ENCODE results near the gene KRTAP5-1.
"Not testable (repeated sequence)": the region's sequence is repeated elsewhere in the genome, so short reads cannot be mapped to it uniquely, and the experiment has no call there.

Gene KRTAP5-1

DNA sequence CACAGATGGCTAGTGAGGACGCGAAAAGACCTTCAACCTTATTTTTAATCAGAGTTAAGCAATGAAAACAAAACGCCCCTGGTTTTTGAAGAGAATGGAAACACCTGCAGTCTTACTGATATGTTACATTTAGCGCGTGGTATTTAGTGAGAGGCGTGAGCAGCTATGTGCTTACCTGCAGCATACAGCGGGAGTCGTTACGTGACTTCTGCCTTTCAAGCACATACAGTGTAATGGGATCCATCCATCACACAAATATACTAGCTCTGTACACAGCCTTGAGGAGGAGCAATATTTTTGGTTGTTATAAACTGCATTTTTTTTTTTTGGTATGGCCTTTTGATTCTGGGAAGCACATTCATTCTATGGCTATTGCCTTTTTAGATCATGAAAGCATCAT, 7.5 kb upstream of the KRTAP5-1 start:
- DNase-seq (ENCODE audit: low read depth), result no peak
- TF ChIP-seq, protein P1, sequence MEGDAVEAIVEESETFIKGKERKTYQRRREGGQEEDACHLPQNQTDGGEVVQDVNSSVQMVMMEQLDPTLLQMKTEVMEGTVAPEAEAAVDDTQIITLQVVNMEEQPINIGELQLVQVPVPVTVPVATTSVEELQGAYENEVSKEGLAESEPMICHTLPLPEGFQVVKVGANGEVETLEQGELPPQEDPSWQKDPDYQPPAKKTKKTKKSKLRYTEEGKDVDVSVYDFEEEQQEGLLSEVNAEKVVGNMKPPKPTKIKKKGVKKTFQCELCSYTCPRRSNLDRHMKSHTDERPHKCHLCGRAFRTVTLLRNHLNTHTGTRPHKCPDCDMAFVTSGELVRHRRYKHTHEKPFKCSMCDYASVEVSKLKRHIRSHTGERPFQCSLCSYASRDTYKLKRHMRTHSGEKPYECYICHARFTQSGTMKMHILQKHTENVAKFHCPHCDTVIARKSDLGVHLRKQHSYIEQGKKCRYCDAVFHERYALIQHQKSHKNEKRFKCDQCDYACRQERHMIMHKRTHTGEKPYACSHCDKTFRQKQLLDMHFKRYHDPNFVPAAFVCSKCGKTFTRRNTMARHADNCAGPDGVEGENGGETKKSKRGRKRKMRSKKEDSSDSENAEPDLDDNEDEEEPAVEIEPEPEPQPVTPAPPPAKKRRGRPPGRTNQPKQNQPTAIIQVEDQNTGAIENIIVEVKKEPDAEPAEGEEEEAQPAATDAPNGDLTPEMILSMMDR (IDR thresholded peaks at IDR 0.05; ENCODE audit: low read depth, low read length), result no peak
- TF ChIP-seq MYC (IDR thresholded peaks at IDR 0.05; ENCODE audit: low read depth, low read length) (no peak), POLR2A (IDR thresholded peaks at IDR 0.05; ENCODE audit: extremely low read depth, insufficient read length) (no peak)
- TF ChIP-seq, protein P2, sequence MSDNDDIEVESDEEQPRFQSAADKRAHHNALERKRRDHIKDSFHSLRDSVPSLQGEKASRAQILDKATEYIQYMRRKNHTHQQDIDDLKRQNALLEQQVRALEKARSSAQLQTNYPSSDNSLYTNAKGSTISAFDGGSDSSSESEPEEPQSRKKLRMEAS (IDR thresholded peaks at IDR 0.05; ENCODE audit: low read depth, low read length), result no peak
- no peak overlapping the region for H3K4me3 ChIP-seq (ENCODE audit: low read depth, low read length)

DNA sequence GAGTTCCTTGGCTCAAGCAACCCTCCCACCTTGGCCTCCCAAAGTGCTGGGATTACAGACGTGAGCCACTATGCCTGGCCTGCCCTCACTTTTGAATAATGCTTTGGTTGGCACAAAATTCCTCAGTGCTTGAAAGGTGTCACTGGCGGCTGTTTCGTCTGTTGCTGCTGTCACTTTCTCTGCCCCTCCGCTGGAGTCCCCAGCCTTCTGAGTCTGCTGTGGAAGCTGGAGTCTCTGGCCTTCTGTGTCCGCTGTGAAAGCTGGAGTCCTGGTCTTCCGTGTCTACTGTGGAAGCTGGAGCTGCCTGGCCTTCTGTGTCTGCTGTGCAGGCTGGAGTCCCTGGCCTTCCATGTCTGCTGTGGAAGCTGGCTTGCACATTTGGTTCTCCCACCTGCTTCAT, 4.9 kb upstream of the KRTAP5-1 start:
- DNase-seq (ENCODE audit: low read depth), result no peak
- TF ChIP-seq, protein P1 (IDR thresholded peaks at IDR 0.05; ENCODE audit: low read depth, low read length), result no peak
- TF ChIP-seq POLR2A (IDR thresholded peaks at IDR 0.05; ENCODE audit: extremely low read depth, insufficient read length) (no peak), MYC (IDR thresholded peaks at IDR 0.05; ENCODE audit: low read depth, low read length) (no peak)
- TF ChIP-seq, protein P2 (IDR thresholded peaks at IDR 0.05; ENCODE audit: low read depth, low read length), result no peak
- H3K4me3 ChIP-seq (ENCODE audit: low read depth, low read length), result no peak overlapping the region

DNA sequence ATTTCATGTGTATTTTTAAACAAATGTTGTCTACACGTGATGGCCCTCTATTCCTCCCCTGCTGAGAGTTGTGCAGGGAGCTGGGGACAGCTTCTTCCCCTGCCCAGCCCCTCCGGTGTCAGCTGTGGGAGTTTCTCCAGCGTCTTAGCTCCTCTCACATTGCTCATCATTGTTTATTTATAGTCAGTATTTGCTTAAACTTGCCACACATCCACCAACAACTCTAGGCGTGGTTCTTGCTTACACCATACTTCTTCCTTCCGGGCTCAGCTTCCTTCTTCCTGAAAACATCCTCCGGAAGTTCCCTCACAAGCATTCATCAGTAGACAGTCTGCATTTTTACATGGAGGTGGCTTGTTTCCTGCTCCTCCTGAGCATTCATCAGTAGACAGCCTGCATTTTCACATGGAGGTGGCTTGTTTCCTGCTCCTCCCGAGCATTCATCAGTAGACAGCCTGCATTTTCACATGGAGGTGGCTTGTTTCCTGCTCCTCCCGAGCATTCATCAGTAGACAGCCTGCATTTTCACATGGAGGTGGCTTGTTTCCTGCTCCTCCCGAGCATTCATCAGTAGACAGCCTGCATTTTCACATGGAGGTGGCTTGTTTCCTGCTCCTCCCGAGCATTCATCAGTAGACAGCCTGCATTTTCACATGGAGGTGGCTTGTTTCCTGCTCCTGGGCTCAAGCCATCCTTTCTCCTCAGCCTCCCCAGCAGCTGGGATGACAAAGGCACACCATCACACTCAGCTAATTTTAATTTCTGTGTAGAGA, 4.3 kb upstream of the KRTAP5-1 start:
- not testable (repeated sequence) for H3K4me3 ChIP-seq (ENCODE audit: low read depth, low read length)

DNA sequence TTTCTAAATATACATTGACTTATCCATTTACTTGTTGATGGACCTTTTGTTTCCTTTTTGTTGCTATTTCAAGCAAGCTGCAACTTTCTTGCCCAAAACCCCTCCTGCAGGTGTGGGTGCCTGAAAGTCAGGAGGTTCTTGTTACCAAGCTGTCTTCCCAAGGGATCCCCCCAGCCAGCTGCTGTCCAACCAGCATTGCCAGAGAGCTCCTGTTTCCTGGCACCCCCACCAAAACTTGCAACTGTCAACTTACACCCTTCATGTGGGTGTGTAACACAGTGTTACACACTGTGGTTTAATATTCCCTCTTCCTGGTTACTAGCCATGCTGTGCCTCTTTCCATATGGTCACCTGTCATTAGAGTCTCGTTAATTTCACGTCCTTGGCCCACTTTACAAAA, 1.6 kb upstream of the KRTAP5-1 start:
- no peak for TF ChIP-seq POLR2A (IDR thresholded peaks at IDR 0.05; ENCODE audit: extremely low read depth, insufficient read length)
- TF ChIP-seq, protein P2 (IDR thresholded peaks at IDR 0.05; ENCODE audit: low read depth, low read length), result no peak
- no peak for TF ChIP-seq MYC (IDR thresholded peaks at IDR 0.05; ENCODE audit: low read depth, low read length)
- TF ChIP-seq, protein P1 (IDR thresholded peaks at IDR 0.05; ENCODE audit: low read depth, low read length), result no peak
- DNase-seq (ENCODE audit: low read depth), result no peak
- H3K4me3 ChIP-seq (ENCODE audit: low read depth, low read length), result no peak overlapping the region

More for the DNA sequence above, 4.3 kb upstream of the KRTAP5-1 start:
- not testable (repeated sequence) for DNase-seq (ENCODE audit: low read depth)

DNA sequence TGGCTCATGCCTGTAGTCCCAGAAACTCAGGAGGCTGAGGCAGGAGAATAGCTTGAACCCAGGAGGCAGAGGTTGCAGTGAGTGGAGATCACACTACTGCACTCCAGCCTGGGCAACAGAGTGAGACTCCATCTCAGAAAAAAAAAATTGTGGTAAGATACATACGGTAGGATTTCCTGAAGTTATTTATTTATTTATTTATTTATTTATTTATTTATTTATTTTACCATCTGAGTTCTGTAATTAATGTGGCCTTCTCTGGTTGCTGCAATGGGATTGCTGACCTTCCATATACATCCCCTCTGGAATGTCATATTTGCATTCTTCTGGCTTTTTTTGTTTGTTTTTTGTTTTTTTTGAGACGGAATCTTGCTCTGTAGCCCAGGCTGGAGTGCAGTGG, 2.2 kb downstream of the KRTAP5-1 start:
- not testable (repeated sequence) for H3K4me3 ChIP-seq (ENCODE audit: low read depth, low read length); DNase-seq (ENCODE audit: low read depth)

DNA sequence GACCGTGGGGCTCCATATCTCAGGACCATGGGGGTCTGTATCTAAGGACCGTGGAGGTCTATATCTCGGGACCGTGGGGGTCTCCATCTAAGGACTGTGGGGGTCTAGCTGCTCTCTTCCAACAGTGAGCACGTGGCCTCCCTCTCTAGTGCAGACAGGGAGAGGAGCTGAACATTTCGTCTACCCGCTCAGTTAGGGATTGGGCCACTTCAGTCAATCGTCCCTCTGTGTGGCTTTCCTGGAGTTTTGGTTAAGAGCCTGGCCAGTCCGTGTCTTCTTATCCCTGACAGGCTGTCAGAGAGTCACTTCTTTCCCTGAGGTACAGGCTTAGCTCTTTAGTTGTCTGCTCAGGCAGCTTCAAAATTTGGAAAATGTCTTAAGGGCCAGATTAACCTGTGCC, 3.1 kb downstream of the KRTAP5-1 start:
- TF ChIP-seq, protein P1 (IDR thresholded peaks at IDR 0.05; ENCODE audit: low read depth, low read length), result no peak
- TF ChIP-seq MYC (IDR thresholded peaks at IDR 0.05; ENCODE audit: low read depth, low read length) (no peak), POLR2A (IDR thresholded peaks at IDR 0.05; ENCODE audit: extremely low read depth, insufficient read length) (no peak)
- TF ChIP-seq, protein P2 (IDR thresholded peaks at IDR 0.05; ENCODE audit: low read depth, low read length), result no peak
- no peak for DNase-seq (ENCODE audit: low read depth)
- no peak overlapping the region for H3K4me3 ChIP-seq (ENCODE audit: low read depth, low read length)

DNA sequence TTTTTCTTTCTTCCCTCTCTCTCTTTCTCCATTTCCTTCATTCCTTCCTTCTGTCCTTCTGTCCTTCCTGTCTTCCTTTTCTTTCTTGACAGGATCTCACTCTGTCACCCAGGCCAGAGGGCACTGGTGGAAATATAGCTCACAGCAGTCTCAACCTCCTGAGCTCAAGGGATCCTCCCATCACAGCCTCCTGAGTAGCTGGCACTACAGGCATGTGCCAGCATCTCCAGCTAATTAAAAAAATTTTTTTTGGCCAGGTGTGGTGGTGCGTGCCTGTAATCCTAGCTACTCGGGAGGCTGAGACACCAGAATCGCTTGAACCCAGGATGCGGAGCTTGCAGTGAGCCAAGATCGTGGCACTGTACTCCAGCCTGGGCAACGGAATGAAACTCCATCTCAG, 8.3 kb downstream of the KRTAP5-1 start:
- no peak for DNase-seq (ENCODE audit: low read depth)
- TF ChIP-seq MYC (IDR thresholded peaks at IDR 0.05; ENCODE audit: low read depth, low read length), result no peak
- TF ChIP-seq, protein P1 (IDR thresholded peaks at IDR 0.05; ENCODE audit: low read depth, low read length), result no peak
- TF ChIP-seq, protein P2 (IDR thresholded peaks at IDR 0.05; ENCODE audit: low read depth, low read length), result no peak
- TF ChIP-seq POLR2A (IDR thresholded peaks at IDR 0.05; ENCODE audit: extremely low read depth, insufficient read length), result no peak
- no peak overlapping the region for H3K4me3 ChIP-seq (ENCODE audit: low read depth, low read length)

DNA sequence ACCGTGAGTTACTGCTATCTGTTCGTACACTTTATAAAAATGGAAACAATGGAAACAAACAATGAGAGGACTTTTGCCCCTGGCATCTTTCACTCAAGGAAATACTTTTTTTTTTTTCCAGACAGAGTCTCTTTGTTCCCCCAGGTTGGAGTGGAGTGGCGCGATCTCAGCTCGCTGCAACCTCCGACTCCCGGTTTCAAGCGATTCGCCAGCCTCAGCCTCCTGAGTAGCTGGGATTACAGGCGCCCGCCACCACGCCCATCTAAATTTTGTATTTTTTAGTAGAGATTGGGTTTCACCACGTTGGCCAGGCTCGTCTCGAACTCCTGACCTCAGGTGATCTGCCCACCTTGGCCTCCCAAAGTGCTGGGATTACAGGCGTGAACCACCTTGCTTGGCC, 9.3 kb downstream of the KRTAP5-1 start:
- not testable (repeated sequence) for H3K4me3 ChIP-seq (ENCODE audit: low read depth, low read length)

More for the DNA sequence above, 9.3 kb downstream of the KRTAP5-1 start:
- not testable (repeated sequence) for DNase-seq (ENCODE audit: low read depth)

Data from NB4 (cell line).